NCI-H187 (cell line): ENCODE measurements around the gene GALNT13.

Experiments
- DNase-seq, 2 experiments: peaks; one replicate each; lab custom pipeline; 2025; lab: John Stamatoyannopoulos, UW

Gene GALNT13

GRCh38 chr2:154130821-154131220 lies 259.1 kb downstream of the GALNT13 start:
- DNase-seq: no peak

- DNase-seq: no peak
Measured at GRCh38 chr2:154132827-154133226, 261.1 kb downstream of the GALNT13 start.

- no peak for DNase-seq
Measured at GRCh38 chr2:154133823-154134222, 262.1 kb downstream of the GALNT13 start.

- DNase-seq: no peak
Measured at GRCh38 chr2:154140249-154141025, 268.7 kb downstream of the GALNT13 start.

- no peak for DNase-seq
Measured at GRCh38 chr2:154142480-154142879, 270.8 kb downstream of the GALNT13 start.

GRCh38 chr2:154143105-154143504 lies 271.4 kb downstream of the GALNT13 start:
- no peak for DNase-seq

- DNase-seq: no peak
Measured at GRCh38 chr2:154158101-154158500, 286.4 kb downstream of the GALNT13 start.

- no peak for DNase-seq
Measured at GRCh38 chr2:154161286-154161685, 289.6 kb downstream of the GALNT13 start.

- DNase-seq: no peak
Measured at GRCh38 chr2:154170400-154170799, 298.7 kb downstream of the GALNT13 start.

- DNase-seq: no peak
Measured at GRCh38 chr2:154173164-154173563, 301.4 kb downstream of the GALNT13 start.

GRCh38 chr2:154173919-154174318 lies 302.2 kb downstream of the GALNT13 start:
- DNase-seq: no peak

- DNase-seq: no peak
Measured at GRCh38 chr2:154182008-154182407, 310.3 kb downstream of the GALNT13 start.

- no peak for DNase-seq
Measured at GRCh38 chr2:154187948-154188347, 316.2 kb downstream of the GALNT13 start.

- no peak for DNase-seq
Measured at GRCh38 chr2:154189953-154190352, 318.2 kb downstream of the GALNT13 start.

- DNase-seq: no peak
Measured at GRCh38 chr2:154193246-154193645, 321.5 kb downstream of the GALNT13 start.

GRCh38 chr2:154194909-154195643 lies 323.4 kb downstream of the GALNT13 start:
- DNase-seq: no peak

- DNase-seq: no peak
Measured at GRCh38 chr2:154195644-154196195, 324.0 kb downstream of the GALNT13 start.

- no peak for DNase-seq
Measured at GRCh38 chr2:154198866-154199265, 327.1 kb downstream of the GALNT13 start.

GRCh38 chr2:154203206-154203605 lies 331.5 kb downstream of the GALNT13 start:
- DNase-seq: no peak

GRCh38 chr2:154203902-154204301 lies 332.2 kb downstream of the GALNT13 start:
- no peak for DNase-seq

GRCh38 chr2:154207288-154208047 lies 335.7 kb downstream of the GALNT13 start:
- no peak for DNase-seq

GRCh38 chr2:154223726-154224125 lies 352.0 kb downstream of the GALNT13 start:
- no peak for DNase-seq
